Activated naive CD4-positive, alpha-beta T cell treated with anti-CD3 and anti-CD28 coated beads, Interleukin-2, amount 50 U/mL, for 16 hours (primary cell): Measurements from ENCODE around the gene NDUFS1.
"Not testable (repeated sequence)": the region's sequence is repeated elsewhere in the genome, so short reads cannot be mapped to it uniquely, and the experiment has no call there.

ENCODE experiments used
- DNase-seq: peaks from one replicate; pipeline ENCODE4 v3.0.0-alpha.2; 2020

The NDUFS1 gene

GRCh38 chr2:206160807-206161179, 1.5 kb upstream of the NDUFS1 start:
- DNase-seq, result peak; percentile 21

GRCh38 chr2:206160125-206160806, 1.0 kb upstream of the NDUFS1 start:
- no peak for DNase-seq

GRCh38 chr2:206158563-206159345, 490 bp downstream of the NDUFS1 start:
- no peak for DNase-seq

DNA sequence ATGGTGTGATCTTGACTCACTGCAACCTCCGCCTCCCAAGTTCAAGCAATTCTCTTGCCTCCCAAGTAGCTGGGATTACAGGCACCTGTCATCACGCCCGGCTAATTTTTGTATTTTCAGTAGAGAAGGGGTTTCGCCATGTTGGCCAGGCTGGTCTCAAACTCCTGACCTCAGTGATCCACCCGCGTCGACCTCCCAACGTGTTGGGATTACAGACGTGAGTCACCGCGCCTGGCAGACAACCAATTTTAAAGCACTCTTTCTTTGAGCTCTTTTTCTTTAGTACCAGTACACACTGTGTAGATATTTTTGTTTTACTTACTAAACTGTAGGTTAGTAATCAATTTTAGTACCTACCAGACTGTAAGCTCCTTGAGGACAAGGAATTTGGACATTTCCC, 2.2 kb downstream of the NDUFS1 start:
- not testable (repeated sequence) for DNase-seq

DNA sequence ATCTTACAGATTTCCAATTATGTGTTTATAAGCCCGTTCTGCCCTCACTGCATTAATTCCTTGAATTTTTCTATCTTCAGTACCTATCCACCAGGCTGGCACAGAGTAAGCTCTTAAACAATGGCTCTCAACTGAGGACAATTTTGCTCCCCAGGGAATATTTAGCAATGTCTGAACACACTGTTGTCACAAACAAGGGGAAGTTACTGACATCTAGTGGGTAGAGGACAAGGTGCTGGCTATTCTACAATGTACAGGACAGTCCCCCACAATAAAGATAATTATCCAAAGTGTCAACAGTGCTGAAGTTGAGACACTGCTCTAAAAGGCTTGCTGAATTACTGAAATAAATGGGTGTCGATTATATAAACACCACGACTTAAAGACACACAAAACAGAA, 5.0 kb downstream of the NDUFS1 start:
- no peak for DNase-seq

- no peak for DNase-seq
Observed at GRCh38 chr2:206150631-206151030, 8.6 kb downstream of the NDUFS1 start.

GRCh38 chr2:206150168-206150567, 9.1 kb downstream of the NDUFS1 start:
- no peak for DNase-seq

DNA sequence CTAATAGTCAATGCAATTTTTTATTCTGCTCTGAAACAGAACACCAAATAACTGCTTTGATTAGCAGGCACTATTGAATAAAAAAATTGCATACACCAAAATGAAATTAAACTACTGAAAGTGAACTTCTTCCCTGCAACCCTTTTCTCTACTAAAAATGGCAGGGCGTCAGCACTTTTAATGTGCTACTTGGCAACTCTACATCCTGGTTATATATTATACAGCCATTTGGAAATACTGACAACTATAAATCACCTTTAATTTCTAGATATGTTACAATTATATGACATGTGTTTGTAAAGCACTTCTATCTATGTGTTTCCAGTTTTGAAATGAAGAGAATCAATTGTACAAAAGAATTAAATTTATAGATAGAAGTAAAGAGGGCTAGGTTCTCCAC, 9.9 kb downstream of the NDUFS1 start:
- DNase-seq, result no peak

DNA sequence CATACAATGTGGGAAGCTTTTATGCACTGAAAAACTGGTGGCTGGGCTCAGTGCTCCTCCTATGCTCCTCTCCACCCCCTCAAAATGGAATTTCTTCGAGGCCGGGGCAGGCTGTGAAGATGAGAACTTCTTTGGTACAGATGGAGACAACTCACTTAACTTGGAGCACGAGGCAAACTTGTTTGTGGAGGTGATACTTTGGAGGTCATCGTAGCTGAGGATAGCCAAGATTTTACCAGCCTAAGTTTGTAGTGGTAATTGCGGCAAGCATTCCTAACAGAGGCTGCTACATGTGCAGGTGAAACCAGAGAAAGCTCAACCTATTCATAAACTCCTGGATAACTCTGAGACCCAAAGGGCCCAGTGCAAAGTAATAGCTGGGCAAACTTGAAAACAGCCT, 13.6 kb downstream of the NDUFS1 start:
- DNase-seq, result no peak

- no peak for DNase-seq
Observed at GRCh38 chr2:206144383-206144782, 14.9 kb downstream of the NDUFS1 start.

DNA sequence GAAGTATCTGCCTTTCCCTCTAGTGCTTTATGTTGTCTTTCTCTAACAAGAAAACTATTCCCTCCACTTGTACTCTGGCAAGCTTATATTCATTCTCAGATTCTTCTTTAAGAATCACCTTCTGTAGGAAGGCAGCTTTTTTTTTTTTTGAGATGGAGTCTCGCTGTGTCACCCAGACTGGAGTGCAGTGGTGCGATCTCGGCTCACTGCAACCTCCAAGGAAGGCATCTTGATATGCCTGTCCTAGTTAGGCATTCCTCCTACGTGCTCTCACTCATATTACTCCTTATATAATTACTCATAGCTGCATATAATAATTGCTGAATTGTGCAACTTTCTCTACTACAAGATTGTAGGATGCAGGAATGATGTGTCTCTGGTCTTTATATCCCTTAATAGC, 15.8 kb downstream of the NDUFS1 start:
- DNase-seq, result no peak

- DNase-seq, result no peak
Observed at GRCh38 chr2:206127656-206128055, 31.6 kb downstream of the NDUFS1 start.

DNA sequence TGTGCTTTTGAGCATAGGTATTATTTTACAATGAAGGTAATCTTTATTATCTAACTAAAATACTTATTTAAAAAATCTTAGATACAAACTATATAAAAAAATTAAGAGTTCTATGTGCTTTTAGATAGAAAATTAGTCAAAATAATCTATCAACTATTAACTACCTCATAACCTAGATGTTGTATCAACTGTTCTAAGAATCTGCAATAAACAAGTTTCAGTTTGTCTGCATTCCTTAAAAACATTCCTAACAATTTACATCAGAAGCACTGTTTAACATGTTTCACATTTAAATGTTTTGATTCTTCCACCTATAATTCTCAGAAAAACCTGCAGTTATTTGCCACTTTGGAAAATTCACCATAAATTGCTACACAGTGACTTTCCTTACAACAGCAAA, 33.3 kb downstream of the NDUFS1 start:
- DNase-seq, result no peak

GRCh38 chr2:206122569-206122968, 36.7 kb downstream of the NDUFS1 start:
- not testable (repeated sequence) for DNase-seq

DNA sequence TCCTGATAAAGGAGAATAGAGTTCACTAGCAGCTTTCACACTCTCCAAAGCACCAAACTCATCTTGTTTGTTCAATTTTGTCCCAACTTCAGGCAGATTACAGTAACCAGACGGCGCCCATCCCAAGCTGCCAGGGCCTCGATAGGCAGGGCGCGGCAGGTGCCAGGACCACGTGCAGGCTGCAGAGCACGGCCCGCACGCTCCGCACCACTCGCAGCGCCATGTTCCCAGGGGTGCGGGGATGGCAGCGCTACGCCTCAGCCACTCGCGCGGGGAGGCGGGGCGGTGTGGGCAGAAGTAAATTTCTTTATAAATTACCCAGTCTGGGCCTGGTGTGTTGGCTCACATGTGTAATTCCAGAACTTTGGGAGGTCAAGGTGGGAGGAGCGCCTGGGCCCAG, 43.0 kb downstream of the NDUFS1 start:
- no peak for DNase-seq

- no peak for DNase-seq
Observed at GRCh38 chr2:206115026-206115578, 44.1 kb downstream of the NDUFS1 start.

GRCh38 chr2:206112846-206113547, 46.2 kb downstream of the NDUFS1 start:
- DNase-seq, result no peak

GRCh38 chr2:206112108-206112507, 47.1 kb downstream of the NDUFS1 start:
- DNase-seq, result no peak

- no peak for DNase-seq
Observed at GRCh38 chr2:206108713-206109112, 50.5 kb downstream of the NDUFS1 start.

GRCh38 chr2:206105541-206105940, 53.7 kb downstream of the NDUFS1 start:
- no peak for DNase-seq

DNA sequence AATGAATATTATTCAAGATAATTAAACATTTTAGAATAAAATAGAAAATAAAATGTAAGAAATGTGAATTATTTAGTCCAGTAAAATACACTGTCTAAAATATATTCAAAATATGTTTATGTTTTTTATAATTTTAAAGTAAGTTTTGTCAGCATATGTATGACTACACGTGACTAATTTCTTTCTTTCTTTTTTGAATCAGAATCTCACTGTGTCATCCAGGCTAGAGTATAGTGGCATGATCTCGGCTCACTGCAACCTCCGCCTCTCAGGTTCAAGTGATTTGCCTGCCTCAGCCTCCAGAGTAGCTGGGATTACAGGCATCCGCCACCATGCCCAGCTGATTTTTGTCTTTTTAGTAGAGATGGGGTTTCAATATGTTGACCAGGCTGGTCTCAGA, 54.2 kb downstream of the NDUFS1 start:
- DNase-seq, result no peak

DNA sequence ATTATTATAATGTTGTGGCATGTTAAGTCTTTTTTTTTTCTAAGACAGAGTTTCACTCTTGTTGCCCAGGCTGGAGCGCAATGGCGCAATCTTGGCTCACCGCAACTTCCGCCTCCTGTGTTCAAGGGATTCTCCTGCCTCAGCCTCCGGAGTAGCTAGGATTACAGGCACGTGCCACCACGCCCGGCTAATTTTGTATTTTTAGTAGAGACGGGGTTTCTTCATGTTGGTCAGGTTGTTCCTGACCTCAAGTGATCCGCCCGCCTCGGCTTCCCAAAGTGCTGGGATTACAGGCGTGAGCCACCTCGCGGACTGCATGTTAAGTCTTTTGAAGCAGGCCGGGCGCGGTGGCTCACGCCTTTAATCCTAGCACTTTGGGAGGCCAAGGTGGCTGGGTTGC, 60.4 kb downstream of the NDUFS1 start:
- not testable (repeated sequence) for DNase-seq

GRCh38 chr2:206098471-206098870, 60.8 kb downstream of the NDUFS1 start:
- no peak for DNase-seq

- DNase-seq, result no peak
Observed at GRCh38 chr2:206096876-206097275, 62.4 kb downstream of the NDUFS1 start.
